Cardiac muscle cell (in vitro differentiated cells and primary cell): ENCODE results near the gene RASEF. TPM values are rescaled to one million over a fixed set of nuclear protein-coding genes. Genes with fewer than 3 reads are reported as not detected.

Experiments used
- DNase-seq, 2 donors: peaks; one replicate each; pipeline versions ENCODE4 v3.0.0 to v3.0.0-alpha.2; 2010 to 2017; ENCODE audit warnings: low read depth in 1 of 2, low spot score in 1 of 2
- H3K27ac ChIP-seq: fragments of 200-600 bp; sonication (generic); 2 replicates; pipeline ENCODE4 v1.5.1; 2016
- H3K27me3 ChIP-seq: fragments of 200-600 bp; sonication (generic); 2 replicates; pipeline ENCODE4 v1.6.0; 2016; ENCODE audit warnings: control low read depth
- H3K36me3 ChIP-seq: fragments of 200-600 bp; sonication (generic); 2 replicates; pipeline ENCODE4 v1.5.1; 2016; ENCODE audit warnings: control low read depth
- H3K4me1 ChIP-seq: fragments of 200-600 bp; sonication (generic); 2 replicates; pipeline ENCODE4 v1.8.1; 2017; ENCODE audit warnings: low read depth, mild to moderate bottlenecking, mixed run types
- H3K4me3 ChIP-seq: fragments of 200-600 bp; sonication (generic); 2 replicates; pipeline ENCODE4 v1.5.1; 2016; ENCODE audit warnings: mild to moderate bottlenecking
- H3K9me3 ChIP-seq: fragments of 200-600 bp; sonication (generic); 2 replicates; pipeline ENCODE4 v1.5.1; 2017; ENCODE audit warnings: low read depth, mild to moderate bottlenecking, control low read depth
- polyA plus RNA-seq: library from polyadenylated mRNA; unstranded; fragments of >200 nt; fragmentation: Nextera tagmentation; extraction: Ambion mirVana; gene quantifications from 2 replicates; pipeline ENCODE4 v1.2.1, GENCODE V29; 2016
- total RNA-seq: library from RNA; depleted of rRNA; stranded (reverse); fragments of >200 nt; gene quantifications from 2 replicates; pipeline ENCODE4 v1.2.3, GENCODE V29; 2016
- TF ChIP-seq, protein P1 (sequence below): IDR thresholded peaks from 2 replicates; pipeline ENCODE4 v1.5.1; 2012; ENCODE audit warnings: low read depth, mild to moderate bottlenecking, low read length

The RASEF gene
- total and polyA plus RNA-seq, 2 experiments from 2014 or later = 0.27 to 0.33 TPM

DNA sequence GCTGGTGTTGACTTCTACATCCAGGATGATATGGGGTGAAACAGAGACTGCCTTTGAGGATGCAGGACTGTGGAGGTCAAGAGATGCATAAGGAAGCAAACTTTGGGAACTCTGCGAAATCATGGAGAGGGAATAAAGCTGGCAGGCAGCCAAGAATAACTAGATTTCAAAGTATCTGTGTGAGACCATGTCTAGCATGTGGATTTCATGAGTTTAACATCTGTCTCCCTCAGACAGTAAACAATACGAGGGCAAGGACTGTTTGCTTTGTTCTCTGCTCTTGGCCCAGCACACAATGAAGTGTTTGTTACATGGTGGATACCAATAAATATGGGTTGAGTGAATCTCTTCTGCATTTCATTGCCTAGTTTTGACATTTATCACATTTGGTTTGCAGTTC, 71.3 kb downstream of the RASEF start:
- TF ChIP-seq, protein P1, sequence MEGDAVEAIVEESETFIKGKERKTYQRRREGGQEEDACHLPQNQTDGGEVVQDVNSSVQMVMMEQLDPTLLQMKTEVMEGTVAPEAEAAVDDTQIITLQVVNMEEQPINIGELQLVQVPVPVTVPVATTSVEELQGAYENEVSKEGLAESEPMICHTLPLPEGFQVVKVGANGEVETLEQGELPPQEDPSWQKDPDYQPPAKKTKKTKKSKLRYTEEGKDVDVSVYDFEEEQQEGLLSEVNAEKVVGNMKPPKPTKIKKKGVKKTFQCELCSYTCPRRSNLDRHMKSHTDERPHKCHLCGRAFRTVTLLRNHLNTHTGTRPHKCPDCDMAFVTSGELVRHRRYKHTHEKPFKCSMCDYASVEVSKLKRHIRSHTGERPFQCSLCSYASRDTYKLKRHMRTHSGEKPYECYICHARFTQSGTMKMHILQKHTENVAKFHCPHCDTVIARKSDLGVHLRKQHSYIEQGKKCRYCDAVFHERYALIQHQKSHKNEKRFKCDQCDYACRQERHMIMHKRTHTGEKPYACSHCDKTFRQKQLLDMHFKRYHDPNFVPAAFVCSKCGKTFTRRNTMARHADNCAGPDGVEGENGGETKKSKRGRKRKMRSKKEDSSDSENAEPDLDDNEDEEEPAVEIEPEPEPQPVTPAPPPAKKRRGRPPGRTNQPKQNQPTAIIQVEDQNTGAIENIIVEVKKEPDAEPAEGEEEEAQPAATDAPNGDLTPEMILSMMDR = no peak
- Histone ChIP-seq H3K27me3 (peaks cover 6% of the 10 kb centered on the region), H3K9me3 (no peaks in the 10 kb centered on the region), H3K4me1 (no peaks in the 10 kb centered on the region), H3K27ac (no peak overlapping the region), H3K36me3 (no peaks in the 10 kb centered on the region), H3K4me3 (no peak overlapping the region)
- no peak for DNase-seq

DNA sequence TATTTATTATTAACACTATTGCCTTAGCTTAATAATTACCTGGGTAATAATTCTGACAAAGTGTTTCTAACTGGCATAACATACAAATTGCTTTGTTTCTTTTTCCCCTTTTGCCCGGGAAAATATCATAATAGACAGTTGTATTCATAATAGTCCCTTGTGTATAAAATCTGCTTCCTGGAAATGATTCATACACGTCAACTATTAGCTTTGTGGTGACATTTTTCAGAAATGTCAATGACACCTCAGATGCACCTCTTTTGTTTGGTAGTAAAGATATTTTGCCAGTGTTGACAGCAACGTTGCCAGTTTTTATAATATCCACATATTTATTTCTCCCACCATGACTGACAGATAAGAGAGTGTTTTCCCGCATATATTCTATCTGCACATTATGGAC, 73.0 kb downstream of the RASEF start:
- Histone ChIP-seq H3K9me3 (no peaks in the 10 kb centered on the region), H3K4me3 (no peak overlapping the region), H3K4me1 (no peaks in the 10 kb centered on the region), H3K27me3 (no peaks in the 10 kb centered on the region), H3K36me3 (no peaks in the 10 kb centered on the region), H3K27ac (no peak overlapping the region)
- TF ChIP-seq, protein P1 = no peak
- DNase-seq = no peak

DNA sequence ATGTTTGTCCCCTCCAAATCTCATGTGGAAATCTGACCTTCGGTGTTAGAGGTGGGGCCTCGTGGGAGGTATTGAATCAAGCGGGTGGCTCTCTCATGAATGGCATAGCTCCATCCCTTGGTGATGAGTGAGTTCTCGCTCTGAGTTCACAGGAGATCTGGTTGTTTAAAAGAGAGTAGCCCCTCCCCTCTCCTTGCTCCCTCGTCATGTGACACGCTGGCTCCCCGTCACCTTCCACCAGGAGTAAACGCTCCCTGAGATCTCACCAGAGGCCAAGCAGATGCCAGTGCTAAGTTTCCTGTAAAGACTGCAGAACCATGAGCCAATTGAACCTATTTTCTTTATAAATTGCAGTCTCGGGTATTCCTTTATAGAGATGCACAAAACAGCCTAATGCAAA, 74.5 kb downstream of the RASEF start:
- Histone ChIP-seq H3K27ac (no peak overlapping the region), H3K4me3 (no peak overlapping the region), H3K9me3 (no peaks in the 10 kb centered on the region), H3K4me1 (no peaks in the 10 kb centered on the region), H3K27me3 (no peaks in the 10 kb centered on the region), H3K36me3 (no peaks in the 10 kb centered on the region)
- no peak for DNase-seq
- TF ChIP-seq, protein P1 = no peak

DNA sequence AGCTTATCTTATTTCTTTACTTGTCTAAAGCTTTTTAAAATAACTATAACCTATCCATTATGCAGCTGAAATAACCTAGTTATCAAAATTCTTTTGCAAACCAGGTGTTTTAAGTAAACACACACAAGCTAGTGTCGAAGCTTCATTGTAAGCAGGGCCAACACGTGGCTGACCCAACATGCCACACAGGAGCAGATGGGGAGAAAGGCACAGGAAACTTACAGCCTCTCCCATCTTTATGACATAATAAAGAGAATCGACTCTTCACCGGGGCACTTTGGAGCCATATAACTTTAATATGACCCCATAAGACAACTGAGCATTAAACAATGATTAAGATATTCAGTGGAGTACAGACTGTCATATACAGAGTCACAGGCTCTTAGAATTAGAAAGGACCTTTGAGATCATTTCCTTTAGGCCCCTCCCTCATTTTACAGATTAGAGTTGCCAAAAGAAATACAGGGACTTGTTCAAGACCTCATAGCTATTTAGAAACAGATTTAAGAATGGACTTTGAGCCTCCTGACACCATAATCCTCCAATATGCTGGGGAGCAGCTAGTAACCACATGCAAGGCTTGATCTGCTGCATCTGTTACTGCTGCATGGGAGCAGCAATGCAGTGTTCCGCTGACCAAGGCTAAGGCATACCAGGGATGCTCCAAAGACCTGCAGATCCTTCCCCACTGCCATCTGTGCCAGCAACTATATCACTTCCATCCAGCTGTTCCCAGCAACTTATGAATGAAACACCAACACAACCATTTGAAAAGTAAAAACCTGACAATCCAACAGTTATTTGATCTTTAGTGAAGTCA, 75.4 kb downstream of the RASEF start:
- Histone ChIP-seq H3K27ac (no peak overlapping the region), H3K4me3 (no peak overlapping the region), H3K27me3 (no peaks in the 10 kb centered on the region), H3K9me3 (no peaks in the 10 kb centered on the region), H3K36me3 (no peaks in the 10 kb centered on the region), H3K4me1 (no peaks in the 10 kb centered on the region)
- TF ChIP-seq, protein P1 = no peak
- DNase-seq = no peak

DNA sequence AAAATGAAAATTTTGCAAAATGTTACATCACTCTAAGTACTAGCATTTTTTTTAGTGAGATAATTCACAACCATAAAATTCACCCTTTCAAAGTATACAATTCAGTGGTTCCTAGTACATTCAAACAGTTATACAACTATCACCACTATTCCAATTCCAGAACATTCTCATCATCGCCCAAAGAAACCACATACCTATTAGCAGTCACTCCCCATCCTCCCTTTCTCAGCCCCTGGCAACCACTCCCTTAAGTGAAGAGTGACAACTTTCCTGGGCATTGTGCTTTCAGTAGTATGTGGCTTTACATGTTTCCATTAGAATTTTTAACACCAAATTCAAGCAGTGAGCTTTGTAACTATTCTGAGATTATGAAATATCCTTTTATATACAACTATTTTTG, 81.4 kb downstream of the RASEF start:
- TF ChIP-seq, protein P1 = no peak
- Histone ChIP-seq H3K27ac (no peak overlapping the region), H3K4me1 (no peaks in the 10 kb centered on the region), H3K36me3 (no peaks in the 10 kb centered on the region), H3K27me3 (no peaks in the 10 kb centered on the region), H3K9me3 (no peaks in the 10 kb centered on the region), H3K4me3 (no peak overlapping the region)
- no peak for DNase-seq
